Activated T-helper 1 cell treated with Interleukin-2 at 50 U/mL for 16 hours (primary cell): Measurements from ENCODE around the gene SLC16A12.

Experiments
- DNase-seq: peaks from one replicate; pipeline ENCODE4 v3.0.0-alpha.2; 2020; ENCODE audit warnings: low read depth

SLC16A12 gene

DNA sequence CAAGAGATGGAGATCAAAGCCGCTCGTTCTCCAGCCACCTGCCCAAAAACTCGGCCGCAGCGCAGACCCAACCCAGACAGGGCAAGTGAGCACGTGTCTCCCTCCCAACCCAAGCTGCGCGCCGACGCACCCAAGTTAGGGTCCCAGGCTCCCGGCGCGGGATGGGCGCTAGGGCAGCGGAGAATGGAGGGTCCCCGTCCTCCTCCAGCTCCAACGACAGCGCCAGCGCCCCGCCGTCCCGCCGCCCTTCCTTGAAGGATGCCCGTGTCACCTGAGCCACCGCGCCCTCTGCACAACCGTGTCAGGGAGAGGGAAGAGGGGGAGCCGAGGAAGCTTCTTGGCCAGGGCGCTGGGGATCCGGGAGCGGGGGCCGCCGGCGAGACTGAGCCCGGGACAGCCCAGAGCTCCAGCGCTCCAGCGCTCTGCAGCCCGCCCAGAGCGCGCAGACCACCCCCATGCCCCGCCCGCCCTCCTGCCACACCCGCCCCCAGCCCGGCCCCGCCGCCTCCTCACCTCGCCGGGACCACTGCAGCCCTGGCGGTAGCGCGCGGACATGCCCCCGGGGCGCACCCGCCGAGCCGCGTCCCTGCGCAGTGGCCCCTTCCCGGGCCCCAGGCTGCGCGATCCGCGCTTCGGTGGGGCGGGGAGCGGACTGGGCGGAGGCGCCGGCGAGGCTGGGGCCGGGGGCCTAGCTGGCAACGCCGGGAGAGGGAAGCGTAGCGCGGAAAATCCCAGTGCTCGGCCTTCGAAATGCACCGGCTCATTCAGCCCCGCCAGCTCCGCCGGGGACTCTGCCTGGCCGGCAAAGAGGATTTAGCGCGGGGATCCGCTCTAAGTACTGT is at the start of gene SLC16A12:
Gene SLC16A12 (minus strand): TSS at position 424 of the 842 bp plus-strand sequence. CDS start 73,016 bp downstream, outside the sequence.
- DNase-seq, result no peak

- no peak for DNase-seq
These were observed 46.6 kb upstream of the SLC16A12 start for GRCh38 chr10:89582022-89582421.

DNA sequence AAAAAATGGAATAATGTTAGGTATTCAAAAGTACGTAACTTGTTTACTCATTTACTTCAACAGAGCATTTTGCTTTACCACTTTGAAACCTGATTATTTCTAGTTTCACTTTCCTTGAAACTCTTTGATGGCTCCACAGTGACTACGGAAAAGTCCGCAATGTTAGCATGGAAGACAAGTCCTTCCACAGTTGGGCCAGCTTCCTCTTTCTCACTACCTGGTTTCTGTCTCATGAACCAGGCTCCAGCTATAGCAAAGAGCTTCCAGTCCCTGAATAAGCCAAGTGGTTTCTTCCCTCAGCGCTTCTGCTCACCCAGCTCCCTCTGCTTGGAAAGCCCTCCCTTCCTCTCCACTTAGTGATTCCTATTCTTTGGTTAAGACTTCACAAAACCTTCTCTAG is 44.8 kb upstream of the SLC16A12 start:
- DNase-seq, result no peak

- DNase-seq, result no peak
These were observed 41.3 kb upstream of the SLC16A12 start for GRCh38 chr10:89576696-89577095.

GRCh38 chr10:89576022-89576421 is 40.6 kb upstream of the SLC16A12 start:
- no peak for DNase-seq

DNA sequence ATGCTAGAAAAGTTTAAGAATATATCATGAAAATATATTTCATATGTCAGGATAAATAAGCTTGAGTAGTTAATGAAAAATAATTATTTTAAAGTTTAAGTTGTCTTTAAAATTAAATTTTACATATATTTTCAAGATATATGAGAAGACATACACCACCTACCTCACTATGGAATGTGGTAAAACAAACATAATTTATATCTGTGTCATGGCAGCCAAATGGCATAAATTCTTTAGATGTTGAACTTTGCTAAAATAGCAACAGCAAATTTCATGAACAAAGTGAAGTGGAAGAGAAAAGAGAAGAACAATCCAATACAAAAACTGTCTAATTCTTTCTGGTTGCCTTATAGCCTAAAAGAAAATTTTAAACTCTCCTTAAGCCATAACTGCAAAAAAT is 39.6 kb upstream of the SLC16A12 start:
- DNase-seq, result no peak

- DNase-seq, result no peak
These were observed 39.0 kb upstream of the SLC16A12 start for GRCh38 chr10:89574368-89574767.

- no peak for DNase-seq
These were observed 32.3 kb upstream of the SLC16A12 start for GRCh38 chr10:89567576-89568245.

GRCh38 chr10:89566992-89567391 is 31.6 kb upstream of the SLC16A12 start:
- no peak for DNase-seq

DNA sequence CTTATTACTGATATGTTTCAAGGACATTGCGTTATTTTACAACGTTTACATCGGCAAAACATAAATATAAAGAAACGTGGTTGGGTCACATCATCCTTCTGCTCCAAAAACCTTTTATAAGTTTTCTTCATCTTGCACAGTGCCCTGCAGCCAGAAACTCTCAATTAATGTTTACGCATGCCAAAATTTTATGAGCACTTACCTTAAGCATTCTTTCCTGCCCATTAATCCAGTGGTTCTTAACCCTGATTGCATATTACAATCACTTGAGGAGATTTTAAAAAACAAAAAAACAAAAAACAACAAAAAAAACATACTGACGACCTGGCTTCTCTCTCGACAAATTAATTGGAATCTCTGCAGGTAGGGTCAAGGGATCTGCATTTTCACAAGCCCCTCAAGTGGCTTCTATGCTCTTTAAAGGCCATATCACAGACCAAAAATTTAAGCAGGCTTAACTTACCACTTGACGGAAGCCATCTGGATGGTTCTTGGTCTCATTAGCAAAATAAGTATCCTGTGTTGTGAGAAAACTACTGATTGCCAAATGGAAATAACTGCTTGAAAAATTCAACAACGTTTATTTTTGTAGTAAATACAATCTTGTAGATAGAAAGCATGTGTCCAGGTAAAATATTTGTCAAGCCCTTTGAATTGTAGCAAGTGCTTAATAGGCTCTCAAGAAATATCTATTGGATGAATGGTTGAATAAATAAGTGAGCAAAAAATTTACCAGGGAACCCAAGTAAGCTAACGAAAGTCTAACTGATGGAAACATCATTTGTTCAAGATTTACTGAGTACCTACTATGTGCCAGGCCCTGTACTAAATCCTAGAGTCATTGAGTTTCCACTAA is 30.9 kb upstream of the SLC16A12 start:
- no peak for DNase-seq

- DNase-seq, result no peak
These were observed 29.8 kb upstream of the SLC16A12 start for GRCh38 chr10:89565180-89565579.

DNA sequence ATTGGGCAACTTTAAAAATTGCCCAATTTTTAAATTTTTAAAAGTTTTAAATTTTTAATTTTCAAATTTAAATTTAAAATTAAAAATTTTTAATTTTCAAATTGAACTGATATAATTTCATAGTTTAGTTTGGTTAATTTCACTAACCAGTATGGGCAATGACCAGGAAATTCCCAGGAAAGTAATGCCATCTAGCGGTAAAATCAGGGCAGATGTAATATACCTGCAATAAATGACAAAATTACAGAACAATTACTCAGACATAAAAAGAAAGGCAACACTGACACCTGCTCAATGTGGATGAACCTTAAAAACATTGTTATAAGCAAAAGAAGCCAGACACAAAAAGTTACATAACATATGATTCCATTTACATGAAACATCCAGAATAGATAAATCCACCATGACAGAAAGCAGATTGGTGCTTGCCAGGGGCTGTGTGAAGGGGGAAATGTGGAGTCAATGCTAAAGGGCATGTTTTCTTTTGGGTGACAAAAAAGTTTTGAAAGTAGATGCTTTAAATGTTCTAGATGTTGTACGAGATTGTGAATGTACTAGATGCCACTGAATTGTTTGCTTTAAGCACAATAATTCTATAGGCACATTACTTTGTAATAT is 28.6 kb upstream of the SLC16A12 start:
- no peak for DNase-seq

DNA sequence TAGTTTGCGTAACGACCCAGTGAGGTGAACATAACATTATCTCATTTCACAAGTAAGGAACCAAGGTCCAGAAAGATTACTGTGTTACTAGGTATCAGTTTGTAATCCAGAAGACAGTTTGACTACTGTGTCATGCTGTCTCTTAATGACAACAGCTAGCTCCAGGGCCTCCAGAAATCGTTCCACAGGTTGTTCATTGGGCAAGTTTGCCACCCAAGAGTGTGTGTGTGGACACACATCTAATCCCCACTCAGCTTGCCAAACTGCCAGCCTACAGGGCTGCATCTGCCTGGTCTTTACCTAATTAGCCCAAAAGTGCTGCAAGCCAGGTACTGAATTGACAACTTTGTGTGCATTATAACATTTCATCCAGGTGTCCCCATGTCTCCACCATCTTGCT is 27.9 kb upstream of the SLC16A12 start:
- no peak for DNase-seq

GRCh38 chr10:89556600-89556999 is 21.2 kb upstream of the SLC16A12 start:
- DNase-seq, result no peak

GRCh38 chr10:89555688-89556445 is 20.5 kb upstream of the SLC16A12 start:
- DNase-seq, result no peak

- no peak for DNase-seq
These were observed 19.0 kb upstream of the SLC16A12 start for GRCh38 chr10:89554433-89554832.

GRCh38 chr10:89553064-89553734 is 17.8 kb upstream of the SLC16A12 start:
- no peak for DNase-seq

DNA sequence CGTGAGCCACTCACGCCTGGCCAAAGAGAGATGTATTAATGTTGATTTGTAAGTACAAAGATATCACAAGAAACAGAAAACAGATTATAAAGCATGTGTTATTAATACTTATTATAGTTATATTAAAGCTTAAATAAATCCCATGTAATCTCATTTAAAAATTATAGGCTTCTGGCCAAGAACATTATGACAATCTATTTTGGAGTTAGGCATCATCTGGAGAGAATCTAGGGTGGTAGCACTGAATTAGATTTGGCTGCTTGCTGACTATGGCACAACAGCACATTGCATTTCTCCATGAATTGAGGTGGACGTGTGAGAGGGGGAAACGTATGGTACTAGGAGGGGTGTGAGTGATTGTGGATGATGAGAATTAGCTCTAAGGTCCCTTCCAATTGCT is 16.8 kb upstream of the SLC16A12 start:
- DNase-seq, result no peak

DNA sequence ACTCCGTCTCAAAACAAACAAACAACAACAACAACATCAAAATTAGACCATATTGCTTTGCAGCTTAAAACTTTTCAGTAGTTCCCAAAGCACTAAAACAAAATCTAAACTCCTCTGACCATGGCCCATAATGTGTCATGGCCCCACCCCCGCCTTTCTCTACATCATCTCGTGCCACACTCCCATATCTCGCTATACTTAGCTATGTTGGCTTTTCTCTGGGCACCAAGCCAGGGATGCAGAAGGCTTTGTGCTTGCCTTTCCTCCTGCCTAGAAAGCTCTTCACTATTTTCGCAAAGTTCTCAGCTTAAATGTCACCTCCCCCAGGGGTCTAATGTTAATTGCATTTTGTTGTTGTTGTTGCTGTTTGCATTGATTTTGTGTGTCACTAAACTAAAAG is 15.1 kb upstream of the SLC16A12 start:
- DNase-seq, result no peak

DNA sequence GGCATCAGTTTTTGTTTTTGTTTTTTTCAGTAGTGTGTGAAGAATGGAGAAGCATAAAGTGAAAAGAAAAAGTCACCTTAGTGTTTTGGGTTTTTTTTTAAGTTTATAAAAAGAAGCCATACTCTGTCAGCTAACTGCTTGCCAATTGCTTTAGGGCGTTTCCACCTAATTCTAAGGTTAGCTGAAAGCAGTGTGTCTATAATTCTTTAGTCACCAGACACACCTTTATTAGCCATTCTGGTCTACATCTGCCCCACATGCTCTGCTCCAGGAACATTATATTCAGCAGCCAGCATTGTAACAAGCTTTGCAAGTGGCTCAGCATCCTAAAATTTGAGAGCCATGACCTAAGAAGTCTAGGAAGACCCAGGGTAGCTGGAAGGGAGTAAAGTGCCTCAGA is 14.1 kb upstream of the SLC16A12 start:
- no peak for DNase-seq

DNA sequence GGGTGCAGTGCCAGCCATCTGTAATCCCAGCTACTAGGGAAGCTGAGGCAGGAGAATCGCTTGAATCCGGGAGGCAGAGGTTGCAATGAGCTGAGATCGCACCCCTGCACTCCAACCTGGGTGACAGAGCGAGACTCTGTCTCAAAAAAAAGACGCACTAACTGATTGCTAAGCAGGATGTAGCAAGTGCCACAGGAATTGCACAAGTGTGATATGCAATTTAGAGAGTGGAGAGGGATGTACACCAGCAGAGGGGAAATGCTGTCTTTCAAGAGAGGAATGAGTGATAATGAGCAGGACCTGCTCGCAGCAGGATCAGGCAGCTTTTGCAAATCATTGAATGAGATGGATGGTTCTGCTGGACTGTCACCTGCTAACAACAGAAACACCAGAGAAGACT is 13.3 kb upstream of the SLC16A12 start:
- no peak for DNase-seq
